DOHH2 (cell line): ENCODE measurements around the gene LECT2.

Source experiments
- H3F3A ChIP-seq: fragments of 200-600 bp; sonication (generic), shearing (Covaris generic); 2 replicates; pipeline ENCODE4 v1.6.0; 2016; ENCODE audit warnings: antibody characterized with exemption, mild to moderate bottlenecking; ENCODE audit not compliant: control insufficient read depth, insufficient read depth
- H3K27ac ChIP-seq: fragments of 200-600 bp; sonication (generic); 2 replicates; pipeline ENCODE4 v1.5.1; 2014; ENCODE audit warnings: low read depth, mild to moderate bottlenecking, low read length, moderate library complexity
- H3K27me3 ChIP-seq: fragments of 200-600 bp; sonication (generic); 2 replicates; pipeline ENCODE4 v1.6.1; 2014; ENCODE audit warnings: mild to moderate bottlenecking, low read length, mixed read lengths; ENCODE audit not compliant: control insufficient read depth
- H3K36me3 ChIP-seq: fragments of 200-600 bp; sonication (generic); 2 replicates; pipeline ENCODE4 v1.6.1; 2014; ENCODE audit warnings: mild to moderate bottlenecking, low read length, moderate library complexity, mixed read lengths; ENCODE audit not compliant: control insufficient read depth
- H3K4me1 ChIP-seq: fragments of 200-600 bp; sonication (generic); 2 replicates; pipeline ENCODE4 v1.6.1; 2014; ENCODE audit warnings: mild to moderate bottlenecking, low read length, mixed read lengths; ENCODE audit not compliant: control insufficient read depth
- H3K4me2 ChIP-seq: fragments of 200-600 bp; sonication (generic); 2 replicates; pipeline ENCODE4 v1.6.0; 2014; ENCODE audit warnings: mild to moderate bottlenecking, low read length, moderate library complexity
- H3K4me3 ChIP-seq: fragments of 200-600 bp; sonication (generic); 2 replicates; pipeline ENCODE4 v1.5.1; 2014; ENCODE audit warnings: mild to moderate bottlenecking, low read length, mixed read lengths
- H3K79me2 ChIP-seq: fragments of 200-600 bp; sonication (generic); 2 replicates; pipeline ENCODE4 v1.6.1; 2014; ENCODE audit warnings: mild to moderate bottlenecking, low read length, mixed read lengths; ENCODE audit not compliant: control insufficient read depth
- H3K9me2 ChIP-seq: fragments of 200-600 bp; sonication (generic); replicated peaks from 2 replicates; pipeline ENCODE4 v1.6.1; 2014; ENCODE audit warnings: mild to moderate bottlenecking, low read length, mixed read lengths; ENCODE audit not compliant: control insufficient read depth
- H3K9me3 ChIP-seq: fragments of 200-600 bp; sonication (generic); 2 replicates; pipeline ENCODE4 v1.6.1; 2014; ENCODE audit warnings: antibody characterized with exemption, low read length, mixed read lengths; ENCODE audit not compliant: control insufficient read depth, insufficient read depth
- H4K20me1 ChIP-seq: fragments of 200-600 bp; sonication (generic); 2 replicates; pipeline ENCODE4 v1.6.0; 2014; ENCODE audit warnings: low read depth, mild to moderate bottlenecking, antibody characterized with exemption, low read length, moderate library complexity; ENCODE audit not compliant: control insufficient read depth, insufficient read depth
- EZH2phosphoT487 ChIP-seq: fragments of 200-600 bp; sonication (generic); IDR thresholded peaks from 2 replicates; pipeline ENCODE4 v1.6.1; 2017; ENCODE audit warnings: borderline replicate concordance, mild to moderate bottlenecking, antibody characterized with exemption, low read length, moderate library complexity, mixed read lengths
- TF ChIP-seq, protein P1 (sequence below): fragments of 200-600 bp; sonication (generic); IDR thresholded peaks from one replicate; pipeline ENCODE4 v1.5.1; 2014; ENCODE audit warnings: antibody characterized with exemption, mild to moderate bottlenecking, low read depth, low read length; ENCODE audit not compliant: poor library complexity, severe bottlenecking

Gene LECT2

DNA sequence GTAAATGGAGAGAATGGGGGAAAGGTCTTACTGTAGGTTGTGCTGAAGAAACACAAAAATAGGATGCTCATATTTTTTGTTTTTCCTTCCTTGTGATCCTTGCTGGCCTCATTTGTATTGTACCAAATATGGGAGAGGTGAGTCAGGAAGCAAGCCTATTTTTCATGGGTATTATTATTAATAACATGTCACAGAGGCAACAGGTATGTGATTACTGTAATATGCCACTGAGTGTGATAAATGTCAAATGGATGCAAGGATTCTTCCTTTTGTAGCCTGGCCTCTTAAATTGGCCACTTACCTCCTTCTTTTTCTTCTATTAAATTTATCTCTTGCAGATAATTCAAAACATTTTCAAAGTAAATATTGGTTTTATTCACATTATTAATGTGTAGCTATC lies 10.2 kb downstream of the LECT2 start:
- no peaks in the 10 kb centered on the region for H3K36me3 ChIP-seq
- H3F3A ChIP-seq = no peaks in the 10 kb centered on the region
- H3K79me2 ChIP-seq = no peaks in the 10 kb centered on the region
- H3K9me3 ChIP-seq = no peaks in the 10 kb centered on the region
- H3K27me3 ChIP-seq = peaks cover 13% of the 10 kb centered on the region; the same call in 1 of the 2 replicates
- H3K4me2 ChIP-seq = no peak overlapping the region
- no peak overlapping the region for H3K4me3 ChIP-seq
- TF ChIP-seq, protein P1, sequence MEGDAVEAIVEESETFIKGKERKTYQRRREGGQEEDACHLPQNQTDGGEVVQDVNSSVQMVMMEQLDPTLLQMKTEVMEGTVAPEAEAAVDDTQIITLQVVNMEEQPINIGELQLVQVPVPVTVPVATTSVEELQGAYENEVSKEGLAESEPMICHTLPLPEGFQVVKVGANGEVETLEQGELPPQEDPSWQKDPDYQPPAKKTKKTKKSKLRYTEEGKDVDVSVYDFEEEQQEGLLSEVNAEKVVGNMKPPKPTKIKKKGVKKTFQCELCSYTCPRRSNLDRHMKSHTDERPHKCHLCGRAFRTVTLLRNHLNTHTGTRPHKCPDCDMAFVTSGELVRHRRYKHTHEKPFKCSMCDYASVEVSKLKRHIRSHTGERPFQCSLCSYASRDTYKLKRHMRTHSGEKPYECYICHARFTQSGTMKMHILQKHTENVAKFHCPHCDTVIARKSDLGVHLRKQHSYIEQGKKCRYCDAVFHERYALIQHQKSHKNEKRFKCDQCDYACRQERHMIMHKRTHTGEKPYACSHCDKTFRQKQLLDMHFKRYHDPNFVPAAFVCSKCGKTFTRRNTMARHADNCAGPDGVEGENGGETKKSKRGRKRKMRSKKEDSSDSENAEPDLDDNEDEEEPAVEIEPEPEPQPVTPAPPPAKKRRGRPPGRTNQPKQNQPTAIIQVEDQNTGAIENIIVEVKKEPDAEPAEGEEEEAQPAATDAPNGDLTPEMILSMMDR = no peak
- TF ChIP-seq EZH2phosphoT487 = no peak
- H3K27ac ChIP-seq = no peak overlapping the region
- no peaks in the 10 kb centered on the region for H3K9me2 ChIP-seq
- H4K20me1 ChIP-seq = no peaks in the 10 kb centered on the region
- H3K4me1 ChIP-seq = no peaks in the 10 kb centered on the region

DNA sequence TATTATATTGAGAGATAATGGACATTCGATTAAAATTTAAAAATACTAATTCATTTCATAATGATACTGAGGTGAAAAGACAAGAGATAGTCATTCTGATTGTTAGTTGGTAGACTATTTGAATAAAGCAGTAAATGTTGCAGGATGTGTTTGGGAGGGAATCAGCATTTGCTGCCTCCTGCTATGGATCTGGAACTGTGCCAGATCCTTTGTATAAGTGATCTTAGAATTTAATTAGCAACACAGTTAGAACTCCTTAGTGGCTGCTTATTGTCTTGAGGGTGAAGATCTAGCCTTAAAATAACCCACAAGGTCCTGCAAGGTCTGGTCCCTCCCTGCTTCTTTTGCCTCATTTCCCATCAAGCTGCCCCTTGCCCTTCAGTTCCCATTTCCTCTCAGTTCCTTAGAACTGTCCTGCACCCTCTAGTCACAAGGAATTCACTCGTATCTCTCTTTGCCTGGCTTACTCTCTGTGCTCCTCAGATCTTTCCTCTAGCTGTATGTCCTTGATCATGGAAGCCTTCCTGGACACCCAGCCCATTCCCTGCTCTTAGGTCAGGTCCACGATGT lies 12.5 kb downstream of the LECT2 start:
- no peak overlapping the region for H3K4me3 ChIP-seq

DNA sequence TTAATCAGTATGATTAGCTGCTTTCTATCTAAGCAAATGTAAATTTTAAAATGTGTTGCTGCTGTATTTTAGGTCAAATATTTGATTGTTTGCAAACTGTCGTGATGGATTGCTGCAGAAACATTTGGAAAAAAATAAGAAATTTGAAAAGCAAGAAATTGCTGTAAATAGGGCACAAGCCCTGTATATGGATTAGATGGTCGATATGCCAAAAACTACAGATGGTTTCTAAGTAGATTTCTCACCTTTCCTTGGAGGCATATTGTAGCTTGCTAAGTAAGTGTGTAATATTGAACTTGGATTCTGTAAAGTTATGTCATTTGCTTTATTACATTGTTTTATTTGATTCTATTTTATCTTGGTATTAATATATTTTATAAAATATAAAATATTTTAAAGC lies 13.1 kb downstream of the LECT2 start:
- H3K36me3 ChIP-seq = no peaks in the 10 kb centered on the region
- no peak overlapping the region for H3K27ac ChIP-seq
- TF ChIP-seq, protein P1 = no peak
- no peak for TF ChIP-seq EZH2phosphoT487

More for the DNA sequence above, 12.5 kb downstream of the LECT2 start:
- Histone ChIP-seq H3K36me3 (no peaks in the 10 kb centered on the region), H3K27me3 (peaks cover 13% of the 10 kb centered on the region; the same call in 1 of the 2 replicates), H3K27ac (no peak overlapping the region), H3K9me2 (no peaks in the 10 kb centered on the region), H3K9me3 (no peaks in the 10 kb centered on the region), H4K20me1 (no peaks in the 10 kb centered on the region), H3F3A (no peaks in the 10 kb centered on the region), H3K4me1 (no peaks in the 10 kb centered on the region), H3K79me2 (no peaks in the 10 kb centered on the region), H3K4me2 (no peak overlapping the region)
- no peak for TF ChIP-seq EZH2phosphoT487
- TF ChIP-seq, protein P1 = no peak

More for the DNA sequence above, 13.1 kb downstream of the LECT2 start:
- no peaks in the 10 kb centered on the region for H3K79me2 ChIP-seq
- no peaks in the 10 kb centered on the region for H4K20me1 ChIP-seq
- H3K4me3 ChIP-seq = no peak overlapping the region
- no peaks in the 10 kb centered on the region for H3F3A ChIP-seq
- no peak overlapping the region for H3K4me2 ChIP-seq
- H3K9me3 ChIP-seq = no peaks in the 10 kb centered on the region
- no peaks in the 10 kb centered on the region for H3K9me2 ChIP-seq
- peaks cover 13% of the 10 kb centered on the region; the same call in 1 of the 2 replicates for H3K27me3 ChIP-seq
- H3K4me1 ChIP-seq = no peaks in the 10 kb centered on the region
